ENCODE measurements around the gene PHYKPL.

DNA sequence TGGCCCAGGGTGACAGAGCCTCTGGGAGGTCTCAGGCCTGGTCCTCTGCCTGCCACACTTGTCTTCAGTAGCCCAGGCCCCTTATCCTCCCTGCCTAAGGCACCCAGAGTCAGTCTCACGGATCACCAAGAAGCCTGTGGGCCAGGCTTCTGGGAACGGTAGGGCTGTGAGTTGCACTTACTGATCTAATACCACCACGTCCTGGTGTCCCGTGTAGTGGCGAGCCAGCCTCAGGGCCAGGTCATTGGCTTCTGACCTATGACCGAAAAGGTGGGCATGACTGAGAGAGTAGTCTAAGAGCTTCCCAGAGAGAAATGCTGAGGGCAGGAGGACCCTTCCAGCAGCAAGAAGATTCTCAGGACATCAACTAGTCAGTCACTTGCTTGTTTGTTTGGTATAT lies 7.4 kb downstream of the PHYKPL start:
- TF ChIP-seq POLR2A (IDR thresholded peaks at IDR 0.05) (no peak), POLR2AphosphoS5 (IDR thresholded peaks at IDR 0.05; ENCODE audit: insufficient read depth in 1 of 2, low read depth in 1 of 2) (no peak)
- TF ChIP-seq, protein P1, sequence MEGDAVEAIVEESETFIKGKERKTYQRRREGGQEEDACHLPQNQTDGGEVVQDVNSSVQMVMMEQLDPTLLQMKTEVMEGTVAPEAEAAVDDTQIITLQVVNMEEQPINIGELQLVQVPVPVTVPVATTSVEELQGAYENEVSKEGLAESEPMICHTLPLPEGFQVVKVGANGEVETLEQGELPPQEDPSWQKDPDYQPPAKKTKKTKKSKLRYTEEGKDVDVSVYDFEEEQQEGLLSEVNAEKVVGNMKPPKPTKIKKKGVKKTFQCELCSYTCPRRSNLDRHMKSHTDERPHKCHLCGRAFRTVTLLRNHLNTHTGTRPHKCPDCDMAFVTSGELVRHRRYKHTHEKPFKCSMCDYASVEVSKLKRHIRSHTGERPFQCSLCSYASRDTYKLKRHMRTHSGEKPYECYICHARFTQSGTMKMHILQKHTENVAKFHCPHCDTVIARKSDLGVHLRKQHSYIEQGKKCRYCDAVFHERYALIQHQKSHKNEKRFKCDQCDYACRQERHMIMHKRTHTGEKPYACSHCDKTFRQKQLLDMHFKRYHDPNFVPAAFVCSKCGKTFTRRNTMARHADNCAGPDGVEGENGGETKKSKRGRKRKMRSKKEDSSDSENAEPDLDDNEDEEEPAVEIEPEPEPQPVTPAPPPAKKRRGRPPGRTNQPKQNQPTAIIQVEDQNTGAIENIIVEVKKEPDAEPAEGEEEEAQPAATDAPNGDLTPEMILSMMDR (IDR thresholded peaks at IDR 0.05) = no peak
